H9 (cell line): ENCODE data around the gene KCTD16. TPM values are rescaled to one million over a fixed set of nuclear protein-coding genes. Genes with fewer than 3 reads are reported as not detected.

Source experiments
- DNase-seq: peaks from one replicate; pipeline ENCODE4 v3.0.0-alpha.2; 2017
- H2AFZ ChIP-seq: one replicate; pipeline ENCODE4 v1.6.1; 2013; ENCODE audit warnings: mild to moderate bottlenecking, low read length, control low read depth, moderate library complexity
- H2AK5ac ChIP-seq: 2 replicates; pipeline ENCODE4 v1.6.1; 2013; ENCODE audit warnings: low read length, control low read depth, mixed read lengths; ENCODE audit not compliant: insufficient read length
- H2BK120ac ChIP-seq: one replicate; pipeline ENCODE4 v1.6.1; 2013; ENCODE audit warnings: low read depth, mild to moderate bottlenecking, low read length, control low read depth, inconsistent platforms; ENCODE audit not compliant: poor library complexity, severe bottlenecking
- H2BK12ac ChIP-seq: 2 replicates; pipeline ENCODE4 v1.6.1; 2013; ENCODE audit warnings: low read length, control low read depth, mixed read lengths, low read depth; ENCODE audit not compliant: insufficient read length
- H2BK15ac ChIP-seq: 2 replicates; pipeline ENCODE4 v1.6.1; 2013; ENCODE audit warnings: low read depth, low read length, control low read depth
- H2BK20ac ChIP-seq: one replicate; pipeline ENCODE4 v1.6.1; 2013; ENCODE audit warnings: low read depth, mild to moderate bottlenecking, low read length, control low read depth, inconsistent platforms; ENCODE audit not compliant: poor library complexity, severe bottlenecking
- H2BK5ac ChIP-seq: 2 replicates; pipeline ENCODE4 v1.6.1; 2013; ENCODE audit warnings: low read length, control low read depth, mixed read lengths; ENCODE audit not compliant: insufficient read length
- H3K14ac ChIP-seq: 2 replicates; pipeline ENCODE4 v1.6.1; 2013; ENCODE audit warnings: low read length, control low read depth; ENCODE audit not compliant: insufficient read depth
- H3K18ac ChIP-seq: 2 replicates; pipeline ENCODE4 v1.6.1; 2013; ENCODE audit warnings: low read depth, mild to moderate bottlenecking, mixed read lengths, low read length, control low read depth; ENCODE audit not compliant: insufficient read length
- H3K23ac ChIP-seq: 2 replicates; pipeline ENCODE4 v1.6.1; 2013; ENCODE audit warnings: low read length, control low read depth, mixed read lengths, low read depth; ENCODE audit not compliant: insufficient read length
- H3K23me2 ChIP-seq: 2 replicates; pipeline ENCODE4 v1.6.1; 2013; ENCODE audit warnings: low read depth, mild to moderate bottlenecking, mixed read lengths, low read length, control low read depth; ENCODE audit not compliant: insufficient read length, poor library complexity, severe bottlenecking
- H3K27ac ChIP-seq: 2 replicates; pipeline ENCODE4 v1.5.1; 2013; ENCODE audit warnings: low read length, control low read depth, mixed read lengths, low read depth; ENCODE audit not compliant: insufficient read length
- H3K27me3 ChIP-seq: 2 replicates; pipeline ENCODE4 v1.6.1; 2013; ENCODE audit warnings: low read length, control low read depth, inconsistent platforms; ENCODE audit not compliant: insufficient read depth
- H3K4ac ChIP-seq: 2 replicates; pipeline ENCODE4 v1.6.1; 2013; ENCODE audit warnings: low read depth, mild to moderate bottlenecking, control low read depth, inconsistent platforms, low read length, moderate library complexity
- H3K4me1 ChIP-seq: 2 replicates; pipeline ENCODE4 v1.6.1; 2013; ENCODE audit warnings: low read length, control low read depth, inconsistent platforms; ENCODE audit not compliant: insufficient read depth
- H3K4me2 ChIP-seq: 2 replicates; pipeline ENCODE4 v1.6.1; 2013; ENCODE audit warnings: low read length, control low read depth, mixed read lengths; ENCODE audit not compliant: insufficient read length, insufficient read depth
- H3K56ac ChIP-seq: 2 replicates; pipeline ENCODE4 v1.6.1; 2013; ENCODE audit warnings: low read depth, mild to moderate bottlenecking, mixed read lengths, low read length, control low read depth; ENCODE audit not compliant: insufficient read length
- H3K79me1 ChIP-seq: 2 replicates; pipeline ENCODE4 v1.6.1; 2013; ENCODE audit warnings: low read depth, mild to moderate bottlenecking, moderate library complexity, low read length, control low read depth, inconsistent platforms; ENCODE audit not compliant: insufficient read depth, poor library complexity, severe bottlenecking
- H3K79me2 ChIP-seq: 2 replicates; pipeline ENCODE4 v1.6.1; 2013; ENCODE audit warnings: low read length, control low read depth, inconsistent platforms; ENCODE audit not compliant: insufficient read depth
- H3K9ac ChIP-seq: 2 replicates; pipeline ENCODE4 v1.6.1; 2013; ENCODE audit warnings: low read length, control low read depth, mixed read lengths; ENCODE audit not compliant: insufficient read length; ENCODE audit errors: extremely low read depth
- H3K9me3 ChIP-seq: one replicate; pipeline ENCODE4 v1.6.1; 2013; ENCODE audit warnings: low read depth, low read length, inconsistent platforms; ENCODE audit not compliant: control insufficient read depth
- H3T11ph ChIP-seq: one replicate; pipeline ENCODE4 v1.6.1; 2013; ENCODE audit warnings: mild to moderate bottlenecking, low read length, control low read depth, inconsistent platforms
- H4K20me1 ChIP-seq: one replicate; pipeline ENCODE4 v1.6.1; 2013; ENCODE audit not compliant: control insufficient read depth, insufficient read length, insufficient read depth
- H4K5ac ChIP-seq: 2 replicates; pipeline ENCODE4 v1.6.1; 2013; ENCODE audit warnings: low read depth, mild to moderate bottlenecking, mixed read lengths, low read length, control low read depth; ENCODE audit not compliant: insufficient read length
- H4K8ac ChIP-seq: replicated peaks from 2 replicates; pipeline ENCODE4 v1.6.1; 2013; ENCODE audit warnings: low read length, control low read depth, mixed read lengths, low read depth; ENCODE audit not compliant: insufficient read length
- H4K91ac ChIP-seq: 2 replicates; pipeline ENCODE4 v1.6.1; 2013; ENCODE audit warnings: low read depth, mild to moderate bottlenecking, moderate library complexity, mixed read lengths, low read length, control low read depth; ENCODE audit not compliant: insufficient read length
- H3K27ac Mint-ChIP-seq, 3 experiments: 2 replicates in 2 of 3; 3 replicates in 1 of 3; pipeline ENCODE4 v1.8.0; 2020 to 2021; ENCODE audit warnings: mixed read lengths in 3 of 3, mild to moderate bottlenecking in 1 of 3, moderate library complexity in 1 of 3
- H3K27me3 Mint-ChIP-seq: 2 replicates; pipeline ENCODE4 v1.8.0; 2021; ENCODE audit warnings: low read depth, mild to moderate bottlenecking, moderate library complexity, mixed read lengths
- H3K36me3 Mint-ChIP-seq, 3 experiments: 2 replicates in 2 of 3; 3 replicates in 1 of 3; pipeline ENCODE4 v1.8.0; 2020 to 2021; ENCODE audit warnings: low read depth in 3 of 3, mixed read lengths in 3 of 3; ENCODE audit not compliant: insufficient read depth in 1 of 3
- H3K4me1 Mint-ChIP-seq, 2 experiments: 2 replicates each; pipeline ENCODE4 v1.8.0; 2020; ENCODE audit warnings: mixed read lengths in 2 of 2
- H3K4me3 Mint-ChIP-seq, 2 experiments: 2 replicates in 1 of 2; 3 replicates in 1 of 2; pipeline ENCODE4 v1.8.0; 2020 to 2021; ENCODE audit warnings: mild to moderate bottlenecking in 2 of 2, mixed read lengths in 2 of 2, moderate library complexity in 1 of 2
- H3K9me3 Mint-ChIP-seq, 2 experiments: 2 replicates in 1 of 2; 3 replicates in 1 of 2; pipeline ENCODE4 v1.8.0; 2020; ENCODE audit warnings: mild to moderate bottlenecking in 2 of 2, mixed read lengths in 2 of 2, moderate library complexity in 1 of 2
- WGBS: extraction: QIAGEN DNeasy Blood & Tissue Kit; methylation state at CpG from one replicate; pipeline ENCODE4 v1.1.7; 2013; ENCODE audit warnings: missing lambda C conversion rate, low lambda C conversion rate, mixed read lengths; ENCODE audit not compliant: insufficient read length; ENCODE audit errors: extremely low coverage; 5-methylcytosine and 5-hydroxymethylcytosine counted together
- total RNA-seq: library from RNA; stranded (reverse); gene quantifications from 2 replicates; pipeline ENCODE4 v1.2.1, GENCODE V29; 2021
- TF ChIP-seq, protein P1 (sequence below): fragments of 200-600 bp; sonication (generic); conservative IDR thresholded peaks from 3 replicates; pipeline ENCODE4 v1.8.0; 2021; ENCODE audit warnings: antibody characterized with exemption, mild to moderate bottlenecking

KCTD16 gene
- total RNA-seq, 1 experiment from 2014 or later: 0.09 TPM

DNA sequence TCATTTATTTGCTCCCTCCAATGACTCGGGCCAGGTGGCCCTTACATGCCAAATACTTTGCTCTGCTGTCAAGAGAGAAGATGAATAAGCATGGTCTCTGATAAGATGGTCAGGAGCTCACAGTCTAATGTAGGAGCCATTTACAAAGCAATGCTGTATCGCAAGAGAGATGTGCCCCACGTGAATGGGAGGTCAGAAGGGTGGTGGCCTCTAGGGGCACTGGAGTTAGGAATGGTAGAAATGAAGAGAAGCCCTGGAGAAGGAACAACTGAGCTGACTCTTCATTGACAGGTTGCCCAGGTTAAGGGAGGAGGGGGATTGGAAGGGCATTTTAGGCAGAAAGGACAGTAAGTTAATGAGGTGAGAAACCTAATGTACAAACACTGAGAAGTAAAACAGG is 286.5 kb downstream of the KCTD16 start:
- Histone ChIP-seq H2BK120ac (no peak overlapping the region), H4K8ac (no peak overlapping the region), H2BK5ac (no peak overlapping the region), H3K9me3 (no peaks in the 10 kb centered on the region), H3K18ac (no peak overlapping the region), H3K4ac (no peak overlapping the region), H3K14ac (no peak overlapping the region), H3K79me2 (no peaks in the 10 kb centered on the region), H3K23ac (no peak overlapping the region), H2BK15ac (no peak overlapping the region), H3K4me1 (no peaks in the 10 kb centered on the region), H3T11ph (no peak overlapping the region), H3K4me2 (no peak overlapping the region), H3K27ac (no peak overlapping the region), H3K27me3 (no peaks in the 10 kb centered on the region), H3K79me1 (no peaks in the 10 kb centered on the region), H2AFZ (no peak overlapping the region), H4K5ac (no peak overlapping the region), H2BK20ac (no peak overlapping the region), H3K56ac (no peak overlapping the region), H4K91ac (no peak overlapping the region), H4K20me1 (no peaks in the 10 kb centered on the region), H2BK12ac (no peak overlapping the region), H2AK5ac (no peak overlapping the region), H3K23me2 (no peaks in the 10 kb centered on the region), H3K9ac (no peak overlapping the region)
- no CpG with 5 or more reads among the region's 3 CpGs for WGBS
- peak; percentile 31 for DNase-seq
- peaks cover 6 to 13% of the 10 kb centered on the region in 2 experiments; a peak in 3 of 4 replicates for H3K4me1 Mint-ChIP-seq
- TF ChIP-seq, protein P1, sequence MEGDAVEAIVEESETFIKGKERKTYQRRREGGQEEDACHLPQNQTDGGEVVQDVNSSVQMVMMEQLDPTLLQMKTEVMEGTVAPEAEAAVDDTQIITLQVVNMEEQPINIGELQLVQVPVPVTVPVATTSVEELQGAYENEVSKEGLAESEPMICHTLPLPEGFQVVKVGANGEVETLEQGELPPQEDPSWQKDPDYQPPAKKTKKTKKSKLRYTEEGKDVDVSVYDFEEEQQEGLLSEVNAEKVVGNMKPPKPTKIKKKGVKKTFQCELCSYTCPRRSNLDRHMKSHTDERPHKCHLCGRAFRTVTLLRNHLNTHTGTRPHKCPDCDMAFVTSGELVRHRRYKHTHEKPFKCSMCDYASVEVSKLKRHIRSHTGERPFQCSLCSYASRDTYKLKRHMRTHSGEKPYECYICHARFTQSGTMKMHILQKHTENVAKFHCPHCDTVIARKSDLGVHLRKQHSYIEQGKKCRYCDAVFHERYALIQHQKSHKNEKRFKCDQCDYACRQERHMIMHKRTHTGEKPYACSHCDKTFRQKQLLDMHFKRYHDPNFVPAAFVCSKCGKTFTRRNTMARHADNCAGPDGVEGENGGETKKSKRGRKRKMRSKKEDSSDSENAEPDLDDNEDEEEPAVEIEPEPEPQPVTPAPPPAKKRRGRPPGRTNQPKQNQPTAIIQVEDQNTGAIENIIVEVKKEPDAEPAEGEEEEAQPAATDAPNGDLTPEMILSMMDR: peak; percentile 24; the same call in 1 of the 3 replicates
- H3K36me3 Mint-ChIP-seq: peaks cover 0 to 1% (median 0%) of the 10 kb centered on the region in 3 experiments; a peak in 1 of 7 replicates
- peak overlapping the region in 1 of 3 experiments; percentile 67; a peak in 1 of 7 replicates for H3K27ac Mint-ChIP-seq
- H3K9me3 Mint-ChIP-seq: no peaks in the 10 kb centered on the region
- H3K27me3 Mint-ChIP-seq: no peaks in the 10 kb centered on the region; the same call in 1 of the 2 replicates
- H3K4me3 Mint-ChIP-seq: no peak overlapping the region
